HG02981 (cell line): ENCODE results near the gene SUGP1.
"Not testable (repeated sequence)": the region's sequence is repeated elsewhere in the genome, so short reads cannot be mapped to it uniquely, and the experiment has no call there.

ENCODE experiments used
- ATAC-seq: cut with Tn5 transposase; IDR thresholded peaks from one replicate; pipeline ENCODE4 v1.9.1; 2021; ENCODE audit warnings: mild to moderate bottlenecking, moderate library complexity; ENCODE audit not compliant: unreplicated experiment

The SUGP1 gene

GRCh38 chr19:19268453-19269385, 51.6 kb downstream of the SUGP1 start:
- no peak for ATAC-seq

- no peak for ATAC-seq
Measured at GRCh38 chr19:19267305-19267704, 53.0 kb downstream of the SUGP1 start.

- no peak for ATAC-seq
Measured at GRCh38 chr19:19263886-19264487, 56.3 kb downstream of the SUGP1 start.

GRCh38 chr19:19262190-19263057, 57.9 kb downstream of the SUGP1 start:
- no peak for ATAC-seq

- no peak for ATAC-seq
Measured at GRCh38 chr19:19261350-19262189, 58.7 kb downstream of the SUGP1 start.

- no peak for ATAC-seq
Measured at GRCh38 chr19:19260417-19261214, 59.7 kb downstream of the SUGP1 start.

- ATAC-seq = no peak
Measured at GRCh38 chr19:19259741-19260140, 60.6 kb downstream of the SUGP1 start.

- no peak for ATAC-seq
Measured at GRCh38 chr19:19258589-19259338, 61.5 kb downstream of the SUGP1 start.

- no peak for ATAC-seq
Measured at GRCh38 chr19:19257836-19258588, 62.3 kb downstream of the SUGP1 start.

- no peak for ATAC-seq
Measured at GRCh38 chr19:19257137-19257536, 63.2 kb downstream of the SUGP1 start.

GRCh38 chr19:19256072-19256969, 64.0 kb downstream of the SUGP1 start:
- ATAC-seq = no peak

GRCh38 chr19:19253409-19253808, 66.9 kb downstream of the SUGP1 start:
- ATAC-seq = not testable (repeated sequence)

GRCh38 chr19:19250196-19250801, 70.0 kb downstream of the SUGP1 start:
- no peak for ATAC-seq

GRCh38 chr19:19240476-19240875, 79.8 kb downstream of the SUGP1 start:
- ATAC-seq = no peak

- no peak for ATAC-seq
Measured at GRCh38 chr19:19239675-19240074, 80.6 kb downstream of the SUGP1 start.

GRCh38 chr19:19238126-19238894, 82.0 kb downstream of the SUGP1 start:
- ATAC-seq = no peak
